Measurements from ENCODE around the gene FMNL2.

DNA sequence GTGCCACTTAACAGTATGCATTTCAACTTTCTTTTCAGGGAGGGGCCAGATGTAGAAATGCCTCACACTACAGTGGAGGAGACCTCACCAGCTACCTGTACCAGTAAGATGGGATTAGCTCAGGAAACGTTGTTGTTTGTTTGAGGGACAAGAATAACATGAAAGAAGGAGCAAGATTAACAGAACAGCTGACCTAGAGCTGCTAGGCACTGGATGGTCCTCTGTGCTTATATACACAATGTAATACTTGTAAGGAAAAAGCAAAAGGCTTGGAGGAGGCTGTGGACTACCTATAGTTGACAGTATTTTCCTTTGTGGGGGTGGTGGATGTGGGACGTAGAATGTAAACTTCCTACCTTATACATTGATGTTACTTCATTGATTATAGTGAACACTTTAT, 154.4 kb downstream of the FMNL2 start:
- TF ChIP-seq, protein P1, sequence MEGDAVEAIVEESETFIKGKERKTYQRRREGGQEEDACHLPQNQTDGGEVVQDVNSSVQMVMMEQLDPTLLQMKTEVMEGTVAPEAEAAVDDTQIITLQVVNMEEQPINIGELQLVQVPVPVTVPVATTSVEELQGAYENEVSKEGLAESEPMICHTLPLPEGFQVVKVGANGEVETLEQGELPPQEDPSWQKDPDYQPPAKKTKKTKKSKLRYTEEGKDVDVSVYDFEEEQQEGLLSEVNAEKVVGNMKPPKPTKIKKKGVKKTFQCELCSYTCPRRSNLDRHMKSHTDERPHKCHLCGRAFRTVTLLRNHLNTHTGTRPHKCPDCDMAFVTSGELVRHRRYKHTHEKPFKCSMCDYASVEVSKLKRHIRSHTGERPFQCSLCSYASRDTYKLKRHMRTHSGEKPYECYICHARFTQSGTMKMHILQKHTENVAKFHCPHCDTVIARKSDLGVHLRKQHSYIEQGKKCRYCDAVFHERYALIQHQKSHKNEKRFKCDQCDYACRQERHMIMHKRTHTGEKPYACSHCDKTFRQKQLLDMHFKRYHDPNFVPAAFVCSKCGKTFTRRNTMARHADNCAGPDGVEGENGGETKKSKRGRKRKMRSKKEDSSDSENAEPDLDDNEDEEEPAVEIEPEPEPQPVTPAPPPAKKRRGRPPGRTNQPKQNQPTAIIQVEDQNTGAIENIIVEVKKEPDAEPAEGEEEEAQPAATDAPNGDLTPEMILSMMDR (IDR thresholded peaks at IDR 0.05; ENCODE audit: insufficient read depth, low read depth, low read length), result no peak
- TF ChIP-seq EZH2 (IDR thresholded peaks at IDR 0.05; ENCODE audit: insufficient read depth, low read length), result no peak

All from astrocyte (in vitro differentiated cells and primary cell).